Endodermal cell (in vitro differentiated cells): Measurements from ENCODE around the gene SUGCT. TPM values are rescaled to one million over a fixed set of nuclear protein-coding genes. Genes with fewer than 3 reads are reported as not detected.

Experiments
- DNase-seq: peaks from one replicate; pipeline ENCODE4 v3.0.0-alpha.2; 2017
- H3K27ac ChIP-seq: 2 replicates; pipeline ENCODE4 v1.5.1; 2013; ENCODE audit warnings: mild to moderate bottlenecking, low read depth, low read length, moderate library complexity
- H3K27me3 ChIP-seq: 2 replicates; pipeline ENCODE4 v1.6.1; 2013; ENCODE audit warnings: mild to moderate bottlenecking, low read length, moderate library complexity; ENCODE audit not compliant: insufficient read depth, control insufficient read depth, poor library complexity, severe bottlenecking
- H3K36me3 ChIP-seq: 2 replicates; pipeline ENCODE4 v1.7.0; 2013; ENCODE audit warnings: mild to moderate bottlenecking, low read length, moderate library complexity; ENCODE audit not compliant: control insufficient read depth, insufficient read depth
- H3K4me1 ChIP-seq: one replicate; pipeline ENCODE4 v1.7.0; 2013; ENCODE audit warnings: low read length; ENCODE audit not compliant: control insufficient read depth, insufficient read depth
- H3K4me3 ChIP-seq: 2 replicates; pipeline ENCODE4 v1.5.1; 2013; ENCODE audit warnings: mild to moderate bottlenecking, low read length, moderate library complexity
- H3K9ac ChIP-seq: 2 replicates; pipeline ENCODE4 v1.6.1; 2013; ENCODE audit warnings: mild to moderate bottlenecking, low read length, moderate library complexity; ENCODE audit not compliant: poor library complexity, severe bottlenecking; ENCODE audit errors: extremely low read depth
- H3K9me3 ChIP-seq: 2 replicates; pipeline ENCODE4 v1.6.1; 2013; ENCODE audit warnings: mild to moderate bottlenecking, low read length, moderate library complexity; ENCODE audit not compliant: control insufficient read depth
- H3K27ac Mint-ChIP-seq: 2 replicates; pipeline ENCODE4 v1.8.0; 2020; ENCODE audit warnings: mixed read lengths
- H3K27me3 Mint-ChIP-seq: 2 replicates; pipeline ENCODE4 v1.8.0; 2021; ENCODE audit warnings: mild to moderate bottlenecking, mixed read lengths; ENCODE audit not compliant: insufficient read depth
- H3K36me3 Mint-ChIP-seq: 2 replicates; pipeline ENCODE4 v1.8.0; 2020; ENCODE audit warnings: low read depth, mixed read lengths
- H3K4me1 Mint-ChIP-seq: 2 replicates; pipeline ENCODE4 v1.8.0; 2020; ENCODE audit warnings: mixed read lengths
- H3K4me3 Mint-ChIP-seq: 2 replicates; pipeline ENCODE4 v1.8.0; 2020; ENCODE audit warnings: mild to moderate bottlenecking, moderate library complexity, mixed read lengths
- H3K9me3 Mint-ChIP-seq: 2 replicates; pipeline ENCODE4 v1.8.0; 2020; ENCODE audit warnings: mild to moderate bottlenecking, mixed read lengths
- CTCF ChIP-seq: fragments of 200-600 bp; sonication (generic); conservative IDR thresholded peaks from 2 replicates; pipeline ENCODE4 v1.5.0; 2021; ENCODE audit warnings: antibody characterized with exemption, mild to moderate bottlenecking
- WGBS, 2 experiments: methylation state at CpG; one replicate each; pipeline versions ENCODE4 v1.1.5 to v1.1.7; 2013; ENCODE audit warnings: missing lambda C conversion rate in 2 of 2, mixed read lengths in 1 of 2; ENCODE audit not compliant: insufficient coverage in 1 of 2, insufficient read length in 1 of 2; 5-methylcytosine and 5-hydroxymethylcytosine counted together
- total RNA-seq, 2 donors: library from RNA; stranded (reverse); fragmentation: NEBNext Ultra II Directional in 1 of 2; extraction: Animal tissue kit (Norgen Biotek cat#: 25700) in 1 of 2; gene quantifications; 2 replicates in 1 of 2; 3 replicates in 1 of 2; pipeline ENCODE4 v1.2.1, GENCODE V29; 2021

SUGCT gene
- total RNA-seq, 2 donors from 2014 or later: 3.6 to 3.9 TPM

GRCh38 chr7:40697653-40698052 is 562.8 kb downstream of the SUGCT start:
- no peak overlapping the region for H3K27ac Mint-ChIP-seq
- no peaks in the 10 kb centered on the region for H3K36me3 Mint-ChIP-seq
- H3K27me3 ChIP-seq: no peaks in the 10 kb centered on the region
- H3K4me3 ChIP-seq: no peak overlapping the region
- TF ChIP-seq CTCF: no peak
- no peaks in the 10 kb centered on the region for H3K4me1 ChIP-seq
- H3K27ac ChIP-seq: no peak overlapping the region
- no peak for DNase-seq
- no peak overlapping the region for H3K9ac ChIP-seq
- no peaks in the 10 kb centered on the region for H3K9me3 Mint-ChIP-seq
- H3K4me3 Mint-ChIP-seq: no peak overlapping the region
- peaks cover 12% of the 10 kb centered on the region for H3K4me1 Mint-ChIP-seq
- no peaks in the 10 kb centered on the region for H3K9me3 ChIP-seq
- 92 to 97% methylated on average over 2 to 4 of the region's 4 CpGs for WGBS, 2 experiments
- no peaks in the 10 kb centered on the region for H3K27me3 Mint-ChIP-seq
- no peaks in the 10 kb centered on the region for H3K36me3 ChIP-seq

DNA sequence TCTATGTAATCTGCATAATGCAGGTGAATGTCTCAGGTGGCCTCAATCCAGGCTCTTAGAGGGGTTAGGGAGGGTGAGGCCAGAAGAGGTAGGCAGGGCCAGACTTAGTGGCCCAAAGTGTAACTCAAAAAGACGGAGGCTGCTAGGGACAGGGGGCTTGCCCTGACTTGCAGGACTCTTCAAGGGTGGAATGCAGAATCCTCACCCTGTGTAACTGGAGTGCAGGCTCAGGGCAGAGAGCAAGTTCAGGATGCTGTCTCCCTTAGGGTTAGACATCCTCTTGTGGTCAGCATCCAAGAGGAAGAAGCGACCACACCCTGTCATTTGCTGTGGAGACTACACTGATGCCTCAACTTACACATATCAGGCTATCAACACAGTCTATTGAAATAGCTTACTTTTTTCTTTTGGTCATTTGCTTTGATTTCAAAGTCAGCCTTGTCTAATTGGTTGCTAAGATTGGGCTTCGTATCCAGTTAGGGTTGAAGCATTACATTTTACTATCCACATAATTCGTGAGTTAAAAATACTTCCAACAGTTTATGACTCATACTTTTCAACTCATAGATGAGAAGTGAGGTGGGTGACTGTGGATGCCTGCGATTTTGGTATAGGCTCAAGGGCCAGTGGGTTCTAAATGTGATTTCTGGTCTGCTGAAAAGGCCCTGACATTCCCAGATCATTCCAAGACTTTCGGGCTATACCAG is 563.6 kb downstream of the SUGCT start:
- no peaks in the 10 kb centered on the region for H3K36me3 Mint-ChIP-seq
- no peaks in the 10 kb centered on the region for H3K27me3 ChIP-seq
- no peaks in the 10 kb centered on the region for H3K9me3 ChIP-seq
- 84 to 86% methylated on average over 2 to 6 of the region's 6 CpGs for WGBS, 2 experiments
- no peak for DNase-seq
- H3K36me3 ChIP-seq: no peaks in the 10 kb centered on the region
- H3K27ac ChIP-seq: no peak overlapping the region
- H3K9ac ChIP-seq: no peak overlapping the region
- H3K4me1 ChIP-seq: no peaks in the 10 kb centered on the region
- H3K27me3 Mint-ChIP-seq: no peaks in the 10 kb centered on the region
- no peak for TF ChIP-seq CTCF
- no peaks in the 10 kb centered on the region for H3K9me3 Mint-ChIP-seq
- peaks cover 6% of the 10 kb centered on the region for H3K4me1 Mint-ChIP-seq
- H3K4me3 ChIP-seq: no peak overlapping the region
- no peak overlapping the region for H3K27ac Mint-ChIP-seq
- H3K4me3 Mint-ChIP-seq: no peak overlapping the region

DNA sequence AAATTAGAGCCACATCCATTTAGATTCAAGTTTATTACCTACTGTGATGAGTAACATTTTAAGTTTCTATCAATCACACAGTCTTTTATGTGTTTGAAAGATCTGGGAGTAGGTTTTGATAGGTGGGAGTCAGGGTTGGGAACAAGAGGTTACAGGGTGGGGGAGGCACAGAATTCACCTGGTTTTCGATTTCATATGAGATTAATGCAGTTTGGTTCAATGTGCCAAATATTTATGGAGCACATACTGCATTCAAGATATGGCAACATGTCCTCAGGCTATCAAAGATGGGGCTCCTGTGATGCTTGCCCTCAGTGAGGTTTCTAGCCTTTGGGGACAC is 564.1 kb downstream of the SUGCT start:
- Histone ChIP-seq H3K27ac (no peak overlapping the region), H3K9me3 (no peaks in the 10 kb centered on the region), H3K27me3 (no peaks in the 10 kb centered on the region), H3K36me3 (no peaks in the 10 kb centered on the region), H3K4me3 (no peak overlapping the region), H3K4me1 (no peaks in the 10 kb centered on the region), H3K9ac (no peak overlapping the region)
- no peak for DNase-seq
- H3K27ac Mint-ChIP-seq: no peak overlapping the region
- TF ChIP-seq CTCF: no peak
- H3K9me3 Mint-ChIP-seq: no peaks in the 10 kb centered on the region
- H3K4me3 Mint-ChIP-seq: no peak overlapping the region
- H3K4me1 Mint-ChIP-seq: peaks cover 4% of the 10 kb centered on the region
- WGBS, 2 experiments: 83% methylated on average over 1 of the region's 1 CpG; no CpG with 5 or more reads in 1 of the 2 experiments
- no peaks in the 10 kb centered on the region for H3K27me3 Mint-ChIP-seq
- no peaks in the 10 kb centered on the region for H3K36me3 Mint-ChIP-seq
